Kidney (tissue), 14 donors: ENCODE measurements around the gene STEAP3. TPM values are rescaled to one million over a fixed set of nuclear protein-coding genes. Genes with fewer than 3 reads are reported as not detected.

Experiments used
- DNase-seq, 5 donors: peaks; one replicate each; pipeline ENCODE4 v3.0.0-alpha.2; 2013 to 2020
- FAIRE-seq: peaks from 2 replicates; lab custom pipeline; 2012; peaks lifted over from hg19 to GRCh38; lab: Jason Lieb, UNC
- H3K27ac ChIP-seq, 2 donors: one replicate each; pipeline ENCODE4 v1.7.0; 2013; ENCODE audit warnings: low read depth in 2 of 2, low read length in 2 of 2, inconsistent platforms in 1 of 2
- H3K27me3 ChIP-seq: one replicate; pipeline ENCODE4 v1.7.1; 2013; ENCODE audit warnings: low read length, inconsistent platforms; ENCODE audit not compliant: control insufficient read depth, insufficient read depth
- H3K36me3 ChIP-seq, 3 donors: one replicate each; pipeline versions ENCODE4 v1.7.0 to v1.7.1; 2013; ENCODE audit warnings: low read length in 3 of 3, control low read depth in 1 of 3, inconsistent platforms in 1 of 3; ENCODE audit not compliant: insufficient read depth in 3 of 3, control insufficient read depth in 2 of 3
- H3K4me1 ChIP-seq, 3 donors: one replicate each; pipeline versions ENCODE4 v1.7.0 to v1.7.1; 2013; ENCODE audit warnings: low read length in 3 of 3, inconsistent platforms in 1 of 3, low read depth in 1 of 3; ENCODE audit not compliant: control insufficient read depth in 2 of 3, insufficient read depth in 2 of 3
- H3K4me3 ChIP-seq, 3 donors: one replicate each; pipeline versions ENCODE4 v1.7.0 to v1.8.1; 2013; ENCODE audit warnings: low read length in 3 of 3, control low read depth in 1 of 3, inconsistent platforms in 1 of 3
- H3K9ac ChIP-seq, 3 donors: one replicate each; pipeline versions ENCODE4 v1.7.0 to v1.7.1; 2013; ENCODE audit warnings: low read length in 3 of 3, control low read depth in 1 of 3, inconsistent platforms in 1 of 3
- H3K9me3 ChIP-seq, 3 donors: one replicate each; pipeline versions ENCODE4 v1.7.0 to v1.7.1; 2013; ENCODE audit warnings: low read length in 3 of 3, control low read depth in 1 of 3, inconsistent platforms in 1 of 3; ENCODE audit not compliant: control insufficient read depth in 2 of 3, insufficient read depth in 1 of 3
- intact Hi-C: fragments of 100-400 bp; cut with DNase I; formaldehyde crosslinking; loops from one replicate; pipeline ENCODE4 v1.11.1; 2022
- polyA plus RNA-seq: library from polyadenylated mRNA; stranded (reverse); fragments of 350-450 nt; fragmentation: Illumina TruSeq; extraction: RNeasy Lipid Tissue Mini Kit (QIAGEN cat#74804); gene quantifications from one replicate; pipeline ENCODE4 v1.2.3, GENCODE V29; 2014; ENCODE audit warnings: low read depth, low replicate concordance; ENCODE audit not compliant: insufficient read depth
- total RNA-seq: library from RNA; stranded (reverse); fragmentation: NEBNext Ultra II Directional; extraction: Animal tissue kit (Norgen Biotek cat#: 25700); gene quantifications from one replicate; pipeline ENCODE4 v1.2.1, GENCODE V29; 2021
- TF ChIP-seq, protein P1 (sequence below): IDR thresholded peaks from 3 replicates; pipeline ENCODE4 v1.5.1; 2012; ENCODE audit warnings: mild to moderate bottlenecking, moderate library complexity, borderline replicate concordance; ENCODE audit not compliant: insufficient read depth; ENCODE audit errors: extremely low read depth
- donor health status: control.
- donor health status: control.
- donor health status: control.
- donor health status: control.
- donor health status: control.
- donor health status: DM: yes; HTN: yes; CAD: no.
- donor health status: Normal renal cell carcinoma (clear cell type).

STEAP3 gene
- total and polyA plus RNA-seq, 2 donors from 2014 or later: 6.7 to 25.4 TPM

DNA sequence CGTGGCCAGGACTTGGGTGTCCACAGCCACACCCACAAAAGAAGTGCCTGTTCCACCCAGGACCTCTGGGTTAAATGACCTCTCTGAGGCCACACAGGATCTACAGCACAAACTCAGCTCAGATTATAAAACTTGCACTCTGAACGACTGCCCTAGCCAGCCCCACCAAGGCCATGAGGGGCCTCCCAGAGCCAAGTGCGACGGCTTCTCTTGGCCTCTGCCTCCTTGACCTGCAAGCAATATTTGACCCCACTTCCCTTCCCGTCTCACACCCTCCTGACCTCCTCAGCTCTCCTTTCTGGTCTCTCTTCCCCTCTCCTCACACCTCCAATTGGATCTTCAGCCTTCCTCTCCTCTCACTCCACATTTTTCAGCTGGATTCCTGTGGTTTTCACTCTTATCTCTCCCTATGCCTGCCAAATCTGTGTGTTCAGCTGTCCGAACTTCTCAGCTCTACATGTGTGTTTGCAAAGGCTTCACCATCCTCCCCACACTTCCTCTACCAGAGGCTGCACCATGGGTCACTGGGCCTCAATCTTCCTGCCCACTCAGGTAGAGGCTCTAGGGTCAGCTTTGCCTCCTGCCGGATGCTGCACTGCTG is 25.3 kb upstream of the STEAP3 start:
- Histone ChIP-seq H3K4me3 (no peak overlapping the region), H3K9me3 (no peaks in the 10 kb centered on the region), H3K9ac (no peak overlapping the region), H3K36me3 (no peaks in the 10 kb centered on the region), H3K27me3 (no peaks in the 10 kb centered on the region), H3K4me1 (no peaks in the 10 kb centered on the region), H3K27ac (no peak overlapping the region)
- DNase-seq: no peak
- TF ChIP-seq, protein P1, sequence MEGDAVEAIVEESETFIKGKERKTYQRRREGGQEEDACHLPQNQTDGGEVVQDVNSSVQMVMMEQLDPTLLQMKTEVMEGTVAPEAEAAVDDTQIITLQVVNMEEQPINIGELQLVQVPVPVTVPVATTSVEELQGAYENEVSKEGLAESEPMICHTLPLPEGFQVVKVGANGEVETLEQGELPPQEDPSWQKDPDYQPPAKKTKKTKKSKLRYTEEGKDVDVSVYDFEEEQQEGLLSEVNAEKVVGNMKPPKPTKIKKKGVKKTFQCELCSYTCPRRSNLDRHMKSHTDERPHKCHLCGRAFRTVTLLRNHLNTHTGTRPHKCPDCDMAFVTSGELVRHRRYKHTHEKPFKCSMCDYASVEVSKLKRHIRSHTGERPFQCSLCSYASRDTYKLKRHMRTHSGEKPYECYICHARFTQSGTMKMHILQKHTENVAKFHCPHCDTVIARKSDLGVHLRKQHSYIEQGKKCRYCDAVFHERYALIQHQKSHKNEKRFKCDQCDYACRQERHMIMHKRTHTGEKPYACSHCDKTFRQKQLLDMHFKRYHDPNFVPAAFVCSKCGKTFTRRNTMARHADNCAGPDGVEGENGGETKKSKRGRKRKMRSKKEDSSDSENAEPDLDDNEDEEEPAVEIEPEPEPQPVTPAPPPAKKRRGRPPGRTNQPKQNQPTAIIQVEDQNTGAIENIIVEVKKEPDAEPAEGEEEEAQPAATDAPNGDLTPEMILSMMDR: no peak
- no peak for FAIRE-seq
- intact Hi-C loops: no loop called here

DNA sequence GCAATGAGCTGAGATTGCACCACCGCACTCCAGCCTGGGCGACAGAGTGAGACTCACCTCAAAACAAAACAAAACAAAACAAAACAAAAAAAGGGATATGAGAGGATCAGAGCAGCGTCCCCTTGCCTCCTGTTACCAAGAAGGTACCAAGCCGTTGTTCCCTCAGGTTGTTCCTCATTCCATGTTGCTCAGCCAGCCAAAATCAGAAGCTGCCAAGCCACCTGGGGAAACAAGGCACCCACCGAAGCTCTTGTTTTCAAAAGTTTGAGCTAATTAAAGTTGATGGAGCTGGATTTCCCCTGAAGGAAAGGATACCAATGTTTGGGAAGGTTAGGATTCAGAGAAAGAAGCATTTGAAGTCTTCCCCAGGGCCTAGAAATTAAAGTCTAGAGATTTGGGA is 21.8 kb upstream of the STEAP3 start:
- no peak overlapping the region for H3K9ac ChIP-seq
- no peak overlapping the region for H3K27ac ChIP-seq
- intact Hi-C loops: no loop called here
- no peaks in the 10 kb centered on the region for H3K27me3 ChIP-seq
- no peak overlapping the region for H3K4me3 ChIP-seq
- DNase-seq (no peak), FAIRE-seq (no peak)
- H3K36me3 ChIP-seq: no peaks in the 10 kb centered on the region
- no peaks in the 10 kb centered on the region for H3K9me3 ChIP-seq
- TF ChIP-seq, protein P1: no peak
- no peaks in the 10 kb centered on the region for H3K4me1 ChIP-seq

DNA sequence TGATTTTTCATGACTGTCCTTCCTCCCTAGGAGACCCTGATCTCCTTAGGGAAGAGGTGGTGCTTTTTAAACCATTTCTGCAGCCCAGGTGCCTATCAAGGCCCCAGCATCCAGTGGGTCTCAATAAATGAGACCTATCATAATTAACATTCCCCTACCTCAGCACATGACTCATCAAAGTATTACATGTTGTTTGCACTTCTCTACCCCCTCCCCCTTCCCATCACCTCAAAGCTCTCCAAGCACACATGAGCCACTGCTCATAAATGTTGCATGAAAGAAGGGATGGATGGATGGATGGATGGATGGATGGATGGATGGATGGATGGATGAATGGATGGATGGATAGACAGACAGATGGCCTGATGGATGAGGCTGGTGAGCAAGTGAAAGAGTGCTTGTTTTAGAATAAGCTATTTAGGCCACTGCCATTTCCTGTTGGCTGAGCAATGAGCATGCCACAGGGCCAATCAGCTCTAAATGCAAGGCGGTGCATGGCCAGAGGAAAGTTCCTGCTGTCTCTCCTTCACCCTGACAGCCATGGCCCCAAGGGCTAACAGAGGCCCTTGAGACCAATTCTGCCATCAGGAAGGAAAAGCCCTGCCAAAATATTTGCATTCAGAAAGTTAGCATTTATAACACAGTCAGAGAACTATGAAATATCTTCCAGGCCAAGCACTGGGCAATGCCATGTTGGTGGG is 20.9 kb upstream of the STEAP3 start:
- intact Hi-C loops: no loop called here
- TF ChIP-seq, protein P1: no peak
- FAIRE-seq: no peak
- no peak overlapping the region for H3K27ac ChIP-seq
- H3K4me3 ChIP-seq: no peak overlapping the region
- no peaks in the 10 kb centered on the region for H3K4me1 ChIP-seq
- H3K9me3 ChIP-seq: no peaks in the 10 kb centered on the region
- no peaks in the 10 kb centered on the region for H3K36me3 ChIP-seq
- H3K27me3 ChIP-seq: no peaks in the 10 kb centered on the region
- no peak for DNase-seq
- H3K9ac ChIP-seq: no peak overlapping the region
